GM21526 (cell line): ENCODE measurements around the gene AAR2.

Experiments
- ATAC-seq: cut with Tn5 transposase; IDR thresholded peaks from one replicate; pipeline ENCODE4 v1.9.1; 2021; ENCODE audit warnings: moderate library complexity; ENCODE audit not compliant: unreplicated experiment, low FRiP score

Gene AAR2

GRCh38 chr20:36217226-36217625 is 19.1 kb upstream of the AAR2 start:
- no peak for ATAC-seq

- no peak for ATAC-seq
Measured at GRCh38 chr20:36218380-36219064, 17.8 kb upstream of the AAR2 start.

- ATAC-seq, result no peak
Measured at GRCh38 chr20:36219671-36220220, 16.5 kb upstream of the AAR2 start.

GRCh38 chr20:36225666-36226065 is 10.6 kb upstream of the AAR2 start:
- no peak for ATAC-seq

GRCh38 chr20:36228770-36229169 is 7.5 kb upstream of the AAR2 start:
- no peak for ATAC-seq

GRCh38 chr20:36230019-36230418 is 6.3 kb upstream of the AAR2 start:
- ATAC-seq, result no peak

- no peak for ATAC-seq
Measured at GRCh38 chr20:36231331-36231730, 4.9 kb upstream of the AAR2 start.

- ATAC-seq, result no peak
Measured at GRCh38 chr20:36234771-36235320, 1.4 kb upstream of the AAR2 start.

- no peak for ATAC-seq
Measured at GRCh38 chr20:36236786-36237121, 476 bp downstream of the AAR2 start.

GRCh38 chr20:36237477-36237876 is 1.2 kb downstream of the AAR2 start:
- ATAC-seq, result no peak

- no peak for ATAC-seq
Measured at GRCh38 chr20:36238153-36238552, 1.9 kb downstream of the AAR2 start.

GRCh38 chr20:36238760-36239159 is 2.5 kb downstream of the AAR2 start:
- no peak for ATAC-seq

GRCh38 chr20:36240076-36240475 is 3.8 kb downstream of the AAR2 start:
- no peak for ATAC-seq

GRCh38 chr20:36241678-36242077 is 5.4 kb downstream of the AAR2 start:
- ATAC-seq, result no peak

GRCh38 chr20:36243726-36244125 is 7.4 kb downstream of the AAR2 start:
- ATAC-seq, result no peak

GRCh38 chr20:36246401-36246800 is 10.1 kb downstream of the AAR2 start:
- ATAC-seq, result no peak

GRCh38 chr20:36248836-36249235 is 12.6 kb downstream of the AAR2 start:
- ATAC-seq, result no peak

- ATAC-seq, result no peak
Measured at GRCh38 chr20:36249450-36249849, 13.2 kb downstream of the AAR2 start.

- no peak for ATAC-seq
Measured at GRCh38 chr20:36251426-36251825, 15.1 kb downstream of the AAR2 start.

GRCh38 chr20:36252511-36252910 is 16.2 kb downstream of the AAR2 start:
- ATAC-seq, result no peak

- no peak for ATAC-seq
Measured at GRCh38 chr20:36253036-36253435, 16.8 kb downstream of the AAR2 start.

GRCh38 chr20:36254076-36254475 is 17.8 kb downstream of the AAR2 start:
- no peak for ATAC-seq
